PC-9 (cell line): ENCODE measurements around the gene CERS5.

Experiments
- EZH2 ChIP-seq: fragments of 200-600 bp; sonication (generic); IDR thresholded peaks from 2 replicates; pipeline ENCODE4 v1.8.0; 2017; ENCODE audit warnings: antibody characterized with exemption, low read depth
- TF ChIP-seq, protein P1 (sequence below): fragments of 200-600 bp; sonication (generic); conservative IDR thresholded peaks from 2 replicates; pipeline ENCODE4 v1.6.1; 2017; ENCODE audit warnings: mixed run types, antibody characterized with exemption, mild to moderate bottlenecking, moderate library complexity

DNA sequence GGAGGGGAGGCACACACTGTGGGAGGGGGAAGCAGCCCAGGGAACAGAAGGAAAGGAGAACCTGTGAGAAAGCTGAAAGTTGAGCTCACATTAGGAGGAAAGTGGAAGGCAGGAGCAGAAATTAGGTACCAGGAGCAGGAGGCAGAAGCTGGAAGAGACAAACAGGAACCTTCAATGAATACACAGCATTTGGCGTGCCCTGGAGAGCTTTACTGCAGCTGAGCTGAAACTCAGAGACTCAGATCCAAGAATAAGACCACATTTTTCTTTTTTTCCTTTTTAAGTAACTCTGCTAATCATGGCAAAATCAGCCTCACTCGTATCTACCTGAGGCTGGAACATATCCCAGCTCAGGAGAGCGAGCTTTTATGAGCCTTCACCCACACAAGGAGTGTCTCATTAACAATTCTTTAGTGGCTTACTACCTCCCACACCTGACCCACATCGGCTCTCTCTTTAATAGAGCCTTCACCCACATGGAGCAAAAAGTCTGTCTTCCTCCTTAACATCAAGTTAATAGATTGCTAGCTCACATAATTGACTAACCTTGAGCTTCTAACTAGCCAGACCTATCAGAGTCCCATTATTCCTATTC lies 18.2 kb upstream of the CERS5 start:
- TF ChIP-seq, protein P1, sequence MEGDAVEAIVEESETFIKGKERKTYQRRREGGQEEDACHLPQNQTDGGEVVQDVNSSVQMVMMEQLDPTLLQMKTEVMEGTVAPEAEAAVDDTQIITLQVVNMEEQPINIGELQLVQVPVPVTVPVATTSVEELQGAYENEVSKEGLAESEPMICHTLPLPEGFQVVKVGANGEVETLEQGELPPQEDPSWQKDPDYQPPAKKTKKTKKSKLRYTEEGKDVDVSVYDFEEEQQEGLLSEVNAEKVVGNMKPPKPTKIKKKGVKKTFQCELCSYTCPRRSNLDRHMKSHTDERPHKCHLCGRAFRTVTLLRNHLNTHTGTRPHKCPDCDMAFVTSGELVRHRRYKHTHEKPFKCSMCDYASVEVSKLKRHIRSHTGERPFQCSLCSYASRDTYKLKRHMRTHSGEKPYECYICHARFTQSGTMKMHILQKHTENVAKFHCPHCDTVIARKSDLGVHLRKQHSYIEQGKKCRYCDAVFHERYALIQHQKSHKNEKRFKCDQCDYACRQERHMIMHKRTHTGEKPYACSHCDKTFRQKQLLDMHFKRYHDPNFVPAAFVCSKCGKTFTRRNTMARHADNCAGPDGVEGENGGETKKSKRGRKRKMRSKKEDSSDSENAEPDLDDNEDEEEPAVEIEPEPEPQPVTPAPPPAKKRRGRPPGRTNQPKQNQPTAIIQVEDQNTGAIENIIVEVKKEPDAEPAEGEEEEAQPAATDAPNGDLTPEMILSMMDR = no peak
- no peak for TF ChIP-seq EZH2
